ENCODE data around the gene DRICH1.

GRCh38 chr22:23591201-23591791 is 40.8 kb downstream of the DRICH1 start:
- TF ChIP-seq POLR2A (IDR thresholded peaks at IDR 0.05; ENCODE audit: low read depth, low read length): no peak
- TF ChIP-seq SPI1 (IDR thresholded peaks at IDR 0.05; ENCODE audit: low read depth, low read length): no peak
- TF ChIP-seq POU2F2 (IDR thresholded peaks at IDR 0.05; ENCODE audit: low read depth, low read length): no peak
